Muscle of back (tissue), 11 donors: ENCODE data around the gene NAPG. TPM values are rescaled to one million over a fixed set of nuclear protein-coding genes. Genes with fewer than 3 reads are reported as not detected.
"Not testable (repeated sequence)": the region's sequence is repeated elsewhere in the genome, so short reads cannot be mapped to it uniquely, and the experiment has no call there.

ENCODE experiments used
- DNase-seq, 3 donors: peaks; one replicate each; pipeline versions ENCODE4 v3.0.0 to v3.0.0-alpha.2; 2013
- polyA plus RNA-seq, 10 donors: library from polyadenylated mRNA; unstranded; fragments of 120-200 nt; gene quantifications; one replicate each; pipeline ENCODE4 v1.2.1, GENCODE V29; 2013; ENCODE audit not compliant: insufficient read length in 10 of 10

The NAPG gene
- polyA plus RNA-seq, 10 donors = 12.5 to 25.1 (median 16.9) TPM

DNA sequence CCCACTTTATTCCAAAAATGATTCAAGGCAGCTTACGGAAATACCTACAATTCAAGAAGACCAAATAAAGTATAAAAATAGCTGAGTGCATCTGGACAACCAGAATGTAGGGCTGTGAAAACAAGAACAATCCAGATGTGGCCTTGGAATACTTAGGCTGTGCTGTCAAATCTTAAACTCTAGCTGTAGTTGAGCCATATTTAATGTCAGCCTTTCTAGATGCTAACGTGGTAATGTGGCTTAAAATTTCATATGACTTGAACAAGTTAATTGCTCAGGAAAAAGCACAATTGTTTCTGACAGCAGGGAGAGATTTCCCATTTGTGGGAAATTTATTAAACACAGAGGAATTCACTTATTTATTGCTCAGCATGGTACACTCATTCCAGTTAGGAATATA lies 14.6 kb upstream of the NAPG start:
- DNase-seq = peak in 1 of 3 donors; percentile 40

DNA sequence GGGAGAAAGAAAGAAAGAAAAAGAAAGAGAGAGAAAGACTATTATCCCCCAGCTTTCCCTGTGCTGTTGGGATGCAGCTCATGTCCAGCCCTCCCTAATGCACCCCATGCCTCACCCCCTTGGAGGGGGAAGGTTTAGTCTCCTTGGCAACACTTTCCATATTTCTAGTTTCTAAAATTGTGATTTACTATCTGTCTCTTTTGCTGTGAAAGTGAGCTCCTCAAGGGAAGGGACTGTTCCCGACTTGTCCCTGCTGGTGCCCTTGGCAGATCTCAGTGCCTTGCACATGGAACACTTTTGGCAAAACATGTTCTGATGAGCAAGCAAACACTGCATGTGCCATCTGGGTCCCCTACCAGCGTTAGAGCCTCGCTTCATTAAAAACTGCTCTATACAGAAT lies 11.7 kb upstream of the NAPG start:
- peak in 1 of 3 donors; percentile 41 for DNase-seq

DNA sequence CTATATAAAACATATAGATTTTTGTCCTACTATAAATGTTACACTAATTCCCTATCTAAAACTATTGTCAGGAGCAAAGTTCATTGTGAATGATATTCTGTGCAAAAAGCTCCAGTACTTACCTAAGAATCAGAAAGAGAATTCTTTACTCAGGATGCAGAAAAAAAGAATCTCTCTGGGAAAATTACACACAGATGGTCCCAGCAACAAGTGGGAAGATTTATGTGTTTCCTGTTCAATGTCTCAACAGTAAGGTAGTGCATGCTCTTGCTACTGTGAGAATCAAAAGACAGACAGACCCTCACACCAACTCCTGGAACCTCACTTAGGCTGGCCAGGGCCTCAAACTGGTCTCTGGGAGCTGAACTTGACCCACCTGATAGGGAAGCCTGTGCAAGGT lies 11.2 kb upstream of the NAPG start:
- DNase-seq = no peak

DNA sequence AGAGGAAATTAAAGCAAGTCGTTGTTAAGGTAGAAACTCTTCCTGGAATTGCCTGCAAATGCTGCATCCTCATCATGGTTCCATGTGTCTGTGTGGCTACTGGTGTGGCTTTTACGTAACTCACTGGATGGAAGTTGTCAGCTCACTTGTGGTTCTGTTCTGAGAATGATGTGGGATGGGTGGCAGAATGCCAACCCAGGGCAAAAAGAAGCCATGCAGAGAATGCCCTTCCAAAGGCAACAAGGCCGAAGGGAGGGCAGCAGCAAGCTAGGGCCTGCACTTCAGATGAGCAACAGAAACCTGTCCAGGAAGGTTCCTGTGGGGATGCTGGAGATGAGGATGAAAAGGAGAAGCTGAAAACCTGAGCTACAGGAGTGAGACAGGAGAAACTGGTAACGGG lies 10.4 kb upstream of the NAPG start:
- DNase-seq = no peak

DNA sequence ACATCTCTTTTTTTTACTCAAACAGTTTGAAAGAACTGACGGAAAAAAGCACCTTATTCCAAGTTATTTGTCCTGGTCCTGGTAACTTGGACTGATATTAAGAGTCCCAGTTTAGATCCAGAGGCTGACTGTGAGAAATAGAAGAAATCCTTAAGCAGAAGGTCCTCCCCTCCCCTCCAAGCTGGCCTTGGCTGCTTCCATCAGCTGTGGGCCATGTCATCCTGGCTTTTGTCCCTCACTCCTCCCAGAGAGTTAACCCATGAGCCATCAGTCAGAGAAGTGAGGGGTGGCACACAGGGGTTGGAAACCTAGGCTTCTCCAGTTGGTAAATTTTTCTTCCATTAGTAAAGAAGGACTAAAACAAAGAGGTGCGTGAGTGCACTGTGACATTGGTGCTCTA lies 9.7 kb upstream of the NAPG start:
- DNase-seq = peak in 1 of 3 donors; percentile 30

DNA sequence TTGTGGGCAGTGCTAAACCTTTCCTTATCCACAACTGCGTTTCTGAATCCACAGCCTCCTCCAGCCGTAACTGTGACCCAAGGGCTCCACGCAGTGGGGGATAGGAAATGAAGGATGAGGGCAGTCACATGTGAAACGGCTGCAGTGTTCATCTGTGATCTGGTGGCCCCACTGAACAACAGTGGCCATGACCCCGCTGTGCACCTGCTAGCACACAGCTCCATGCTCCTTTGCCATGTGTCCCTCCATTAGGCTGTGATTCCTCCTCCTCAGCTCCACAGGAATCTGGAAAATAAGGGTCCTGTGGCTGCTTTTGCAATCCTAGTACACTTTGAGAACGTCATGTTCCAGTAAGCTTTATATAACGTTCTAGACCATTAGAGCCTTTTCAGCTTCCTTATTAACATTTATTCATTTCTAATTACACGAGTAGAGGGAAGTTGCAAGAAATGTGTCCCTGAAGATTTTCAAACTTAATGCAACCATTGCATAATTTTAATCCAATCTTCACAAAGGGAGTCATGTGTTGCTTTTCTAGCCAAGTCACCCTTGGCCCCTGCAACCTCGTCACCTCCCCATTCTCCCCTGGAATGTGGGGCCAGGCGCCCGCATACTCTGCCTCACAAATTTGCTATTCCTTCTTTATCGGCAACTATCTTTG lies 7.1 kb upstream of the NAPG start:
- DNase-seq = peak; percentile 54 to 83 (median 68)

DNA sequence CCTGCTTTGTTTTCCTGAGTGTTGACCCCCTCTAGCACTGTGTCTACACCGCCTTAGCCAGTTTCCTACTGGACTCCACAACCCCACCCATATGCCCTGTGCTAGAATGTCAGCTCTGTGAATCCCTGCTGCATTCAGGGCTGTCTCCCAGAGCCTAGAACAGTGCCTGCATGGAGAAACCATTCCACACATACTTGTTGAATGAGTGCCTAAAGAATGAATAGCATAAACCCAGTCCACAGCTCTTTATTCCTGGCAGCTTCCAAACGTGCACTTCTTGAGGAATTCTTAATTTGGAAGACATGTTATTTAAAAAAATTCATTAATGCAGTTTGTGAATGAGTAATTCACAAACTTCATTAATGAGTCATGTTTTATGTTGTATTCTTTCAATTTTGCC lies 6.5 kb upstream of the NAPG start:
- DNase-seq = no peak

DNA sequence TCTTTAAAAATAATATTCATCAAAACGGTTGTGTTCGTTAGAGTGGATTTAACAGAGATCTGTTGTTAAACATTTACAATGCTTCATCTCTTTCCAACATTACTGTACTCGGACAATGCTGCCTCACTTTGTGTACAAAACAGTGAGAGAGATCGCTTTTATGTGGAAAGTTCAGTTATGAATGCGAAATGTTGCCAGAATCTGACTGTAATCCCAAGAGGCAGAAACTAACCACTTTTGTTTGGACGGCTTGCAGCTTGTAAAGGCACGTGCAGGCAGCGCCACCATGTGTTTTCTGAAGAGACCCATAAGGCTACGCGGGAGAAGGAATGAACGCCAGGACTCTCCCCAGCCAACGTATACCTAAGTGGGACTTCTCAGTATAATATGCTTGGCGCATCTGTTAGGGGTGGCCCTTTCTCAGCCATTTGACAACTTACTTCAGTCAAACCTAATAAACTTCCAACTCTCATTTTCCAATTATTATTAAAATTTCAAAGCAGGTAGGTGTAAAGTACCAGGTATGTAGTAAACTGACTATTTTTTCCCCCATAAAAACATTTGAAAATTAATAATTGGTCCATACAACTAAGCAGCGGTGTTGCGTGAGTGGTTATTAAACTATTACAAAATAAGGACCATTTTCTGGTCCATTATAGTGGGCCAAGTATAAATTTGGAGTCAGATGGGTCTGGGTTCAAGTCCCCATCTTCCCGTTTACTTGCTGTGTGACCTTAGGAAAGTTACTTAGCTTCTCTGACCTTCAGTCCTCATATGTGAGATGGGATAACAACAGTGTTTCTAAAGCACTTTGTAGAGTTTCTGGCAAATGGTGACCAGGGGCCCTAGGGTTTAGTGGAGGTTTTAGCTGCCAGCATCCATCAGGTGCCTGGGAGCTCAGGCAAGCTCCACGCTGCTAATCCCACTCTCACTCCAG lies 5.6 kb upstream of the NAPG start:
- peak; percentile 92 to 96 (median 93) for DNase-seq

DNA sequence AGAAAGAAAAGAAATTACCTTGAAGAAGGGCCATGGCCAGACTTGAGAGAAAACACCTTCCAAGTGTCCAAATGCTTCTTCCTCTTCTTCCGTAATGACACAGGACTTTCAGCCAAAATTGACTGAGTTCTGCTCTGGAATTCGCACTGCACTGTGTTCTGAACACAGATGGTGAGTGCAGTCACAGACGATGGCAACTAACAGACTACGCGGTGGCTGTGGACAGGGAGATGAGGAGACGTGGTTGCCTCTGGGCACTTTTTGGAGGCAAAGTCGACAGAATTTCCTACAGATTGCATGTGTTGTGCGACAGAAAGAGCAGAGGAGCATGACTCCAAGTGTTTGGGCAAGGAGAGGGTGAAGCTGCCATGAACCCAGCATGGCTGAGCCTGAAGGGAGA lies 4.3 kb upstream of the NAPG start:
- DNase-seq = no peak

DNA sequence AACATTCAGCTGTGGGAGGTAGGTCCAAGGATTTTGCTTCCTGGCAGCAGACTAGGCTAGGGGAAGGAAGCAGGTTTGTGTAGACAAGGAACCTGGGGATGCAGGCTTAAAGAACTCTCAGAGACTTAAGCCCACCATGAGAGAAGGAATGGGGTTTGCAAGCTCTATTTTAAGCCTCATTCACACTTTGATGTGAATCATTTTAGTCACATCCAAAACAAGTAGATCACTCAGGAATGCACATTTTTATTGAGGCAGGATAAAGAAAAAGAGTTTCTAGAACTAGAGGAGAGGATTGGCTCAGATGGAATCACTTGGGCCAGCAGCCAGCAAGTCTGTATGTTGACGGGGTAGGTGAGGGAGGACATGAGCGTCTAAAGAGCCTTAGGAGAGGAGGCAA lies 3.3 kb upstream of the NAPG start:
- DNase-seq = no peak

DNA sequence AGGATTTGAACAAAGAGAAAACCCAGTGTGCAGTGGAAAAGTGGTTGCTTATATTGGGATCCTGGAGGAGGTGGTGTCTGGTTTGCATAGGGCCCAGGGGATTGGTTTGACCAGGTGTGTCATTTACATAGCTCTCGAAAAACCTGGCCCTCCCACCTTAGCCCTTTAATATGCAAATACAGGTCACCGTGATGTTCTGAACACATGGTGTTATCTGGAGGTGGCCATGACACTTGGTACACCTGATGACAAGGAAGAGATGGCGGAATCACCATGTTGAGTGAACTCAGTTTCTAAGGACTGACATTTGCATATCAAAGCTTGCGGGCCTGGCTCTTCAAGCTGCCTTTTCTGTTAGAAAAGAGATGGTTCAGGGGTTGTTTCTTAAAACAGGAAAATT lies 2.3 kb upstream of the NAPG start:
- no peak for DNase-seq

DNA sequence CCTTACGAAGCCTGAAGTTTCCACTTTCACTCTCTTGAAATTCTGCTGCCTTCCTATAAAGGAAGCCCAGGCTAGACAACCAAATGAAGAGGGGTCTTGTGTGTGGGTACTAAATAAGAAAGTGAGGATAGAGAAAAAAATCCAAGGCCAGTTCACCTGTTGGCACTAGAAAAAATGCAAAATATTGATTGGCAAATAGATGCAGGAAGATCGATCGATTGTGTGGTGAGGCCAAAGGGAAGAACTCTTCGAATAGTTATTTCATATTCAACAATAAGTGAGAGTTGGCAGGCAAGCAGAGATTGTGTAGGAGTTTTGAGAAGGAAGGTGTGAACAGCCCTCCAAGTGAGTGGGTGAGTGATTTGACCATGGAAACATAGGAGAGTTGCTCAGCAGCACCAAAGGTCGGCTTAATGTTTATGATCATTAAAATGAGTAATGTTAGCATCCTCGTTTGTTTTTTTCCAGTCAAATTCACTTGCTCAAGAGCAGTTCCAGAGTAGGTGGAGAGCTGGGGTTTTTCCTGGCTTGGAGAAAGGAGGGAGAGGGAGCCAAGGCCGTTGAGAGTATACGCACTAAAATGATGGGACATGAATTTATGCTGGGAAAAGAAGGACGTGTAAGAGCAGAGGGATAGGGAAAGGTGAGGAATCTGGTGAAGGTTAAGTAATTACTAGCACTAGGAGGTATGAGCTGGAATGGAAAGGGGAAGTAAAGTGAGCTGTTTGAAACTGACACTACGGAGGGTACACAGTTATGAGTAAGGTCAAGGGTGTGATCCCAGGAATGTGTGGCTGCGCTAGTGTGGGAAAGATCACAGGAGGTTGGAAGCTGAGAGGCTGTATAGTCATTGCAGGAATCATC lies 1.1 kb upstream of the NAPG start:
- peak in 1 of 3 donors; percentile 25 for DNase-seq

DNA sequence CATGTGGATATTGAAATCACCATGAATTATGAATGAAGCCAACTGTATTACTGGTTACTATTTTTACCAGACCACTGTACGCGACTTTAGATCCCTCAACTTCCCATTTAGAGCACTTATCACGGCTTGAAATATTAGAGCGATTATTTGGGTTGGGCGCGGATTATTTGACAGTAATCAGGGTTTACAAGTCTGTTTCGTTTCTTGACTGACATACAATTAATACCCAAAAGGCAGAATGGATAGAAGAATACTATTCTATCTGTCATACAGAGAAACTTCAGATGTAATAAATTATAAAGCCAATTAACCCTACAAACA lies 496 bp upstream of the NAPG start:
- DNase-seq = peak in 1 of 3 donors; percentile 34

DNA sequence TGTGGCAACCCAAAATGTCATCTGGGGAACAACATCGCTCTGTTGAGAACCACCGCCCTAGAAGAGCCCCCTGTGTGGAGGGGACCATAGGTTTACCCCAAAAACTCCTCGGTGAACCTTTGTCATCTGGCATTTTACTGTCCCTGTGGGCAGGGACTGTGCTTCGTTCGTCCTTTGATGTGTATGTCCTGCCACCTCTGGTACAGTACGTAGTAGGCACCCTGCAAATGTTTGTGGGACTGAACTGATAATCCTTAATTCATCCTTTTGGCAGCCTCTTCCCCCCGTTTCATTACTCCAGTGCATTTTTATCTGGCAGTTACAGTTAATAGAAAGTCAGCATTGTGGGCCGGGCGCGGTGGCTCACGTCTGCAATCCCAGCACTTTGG lies 728 bp downstream of the NAPG start:
- no peak for DNase-seq

DNA sequence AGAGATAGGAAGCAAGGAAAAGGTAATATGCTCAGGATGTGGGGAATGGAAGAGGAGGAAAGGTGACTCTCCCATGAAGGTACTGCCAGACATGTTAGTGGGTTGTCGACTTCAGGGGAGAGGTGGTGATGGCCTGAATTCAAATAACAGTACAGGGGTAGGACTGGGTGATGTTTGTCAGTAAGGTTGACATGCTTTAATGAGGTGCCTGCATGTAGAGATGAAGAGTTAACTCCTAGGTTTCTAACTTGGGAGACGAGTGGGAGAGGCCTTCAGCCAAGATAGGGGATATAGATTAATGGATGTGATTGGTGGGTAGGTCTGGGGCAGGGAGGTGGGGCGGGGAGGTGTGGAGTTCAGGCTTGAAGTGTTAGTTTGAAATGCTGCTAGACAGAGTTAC lies 2.6 kb downstream of the NAPG start:
- DNase-seq = no peak

DNA sequence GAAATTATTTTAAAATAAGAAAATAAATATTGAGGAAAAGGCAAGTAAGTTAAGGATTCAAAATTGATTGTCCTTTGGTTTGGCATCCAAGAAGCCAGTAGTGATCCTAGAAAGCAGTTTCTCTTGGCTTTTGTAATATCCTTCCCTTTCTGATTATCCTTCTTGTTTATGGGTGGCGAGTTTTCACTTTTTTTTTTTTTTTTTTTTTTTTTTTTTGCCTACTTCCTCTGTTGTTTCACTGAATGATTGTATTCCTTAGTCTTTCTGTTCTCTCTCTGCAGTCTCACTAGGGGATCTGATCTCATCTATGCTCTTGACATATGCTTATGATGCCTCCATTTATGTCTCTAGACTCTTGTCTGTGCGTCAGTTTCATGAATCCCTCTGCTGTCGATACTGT lies 4.2 kb downstream of the NAPG start:
- no peak for DNase-seq

DNA sequence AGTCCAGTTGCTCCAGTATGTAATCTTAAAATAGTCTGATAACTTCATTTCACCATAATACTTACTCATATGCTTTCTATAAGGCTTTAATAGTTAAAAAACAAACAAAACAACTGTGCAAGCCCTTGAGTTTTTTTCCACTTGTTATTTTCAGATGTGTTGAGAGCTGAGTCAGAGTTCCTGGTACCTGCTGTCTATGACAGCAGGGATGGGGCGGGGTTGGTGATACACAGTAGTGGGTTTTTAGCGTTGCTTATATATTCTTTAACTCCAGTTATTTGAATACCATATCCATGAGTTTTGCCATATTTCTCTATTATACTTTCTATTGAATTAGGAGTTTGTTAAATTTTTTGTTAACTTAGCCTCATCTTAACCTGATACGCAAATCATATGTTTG lies 5.0 kb downstream of the NAPG start:
- no peak for DNase-seq

DNA sequence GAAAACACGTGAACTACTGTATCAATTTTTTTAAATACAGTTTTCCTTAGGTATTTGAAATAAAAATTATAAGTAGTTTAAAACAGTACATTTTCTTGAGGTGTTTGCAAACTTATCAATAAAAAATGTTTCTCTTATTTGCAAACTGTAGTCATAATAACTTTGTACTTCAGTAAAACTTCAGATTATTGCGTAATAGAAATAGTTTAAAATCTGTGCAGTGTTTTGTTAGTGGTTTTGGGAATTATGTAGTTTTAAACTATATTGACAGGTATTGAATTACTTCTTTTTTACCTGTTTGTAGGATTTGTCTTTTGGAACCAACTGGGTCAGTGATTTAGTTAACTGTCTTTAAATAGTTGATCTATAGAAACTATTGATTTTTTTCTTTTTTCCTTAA lies 7.3 kb downstream of the NAPG start:
- no peak for DNase-seq

DNA sequence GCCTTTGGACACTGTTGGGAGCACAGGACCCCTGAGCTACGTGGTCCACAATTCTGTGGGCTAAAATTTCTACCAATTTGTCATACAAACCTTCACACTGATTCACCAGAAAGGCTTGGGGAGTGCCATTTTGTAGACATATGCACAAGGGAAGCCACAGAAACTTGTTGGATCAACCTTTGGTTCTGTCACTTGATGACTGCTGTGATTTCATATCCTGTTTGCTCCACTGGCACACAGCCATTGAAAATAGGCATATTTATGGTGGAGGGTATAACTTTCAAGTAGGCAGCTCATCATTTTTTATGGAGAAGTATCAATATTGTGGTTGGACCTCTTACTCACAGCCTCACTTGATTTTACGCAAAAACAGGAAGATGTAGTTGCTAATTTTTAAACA lies 10.5 kb downstream of the NAPG start:
- no peak for DNase-seq

DNA sequence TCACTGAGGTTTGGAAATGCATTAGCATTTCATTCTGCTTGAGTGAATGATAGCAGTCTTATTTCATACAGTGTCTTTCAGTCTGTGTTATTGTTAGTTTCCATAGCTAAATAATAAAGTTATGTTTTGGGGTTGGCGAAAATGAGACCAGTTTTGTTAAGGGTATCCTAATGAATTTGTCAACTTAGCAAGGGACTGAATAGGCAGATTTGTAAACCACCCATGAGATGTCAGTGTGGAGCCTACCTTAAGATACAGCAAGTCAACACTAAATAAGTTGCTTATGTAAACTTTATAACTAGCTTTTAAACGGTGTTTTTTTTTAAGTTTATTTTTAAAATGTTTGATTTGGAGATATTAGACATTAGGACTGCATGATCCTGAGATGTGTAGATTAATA lies 11.9 kb downstream of the NAPG start:
- no peak for DNase-seq

DNA sequence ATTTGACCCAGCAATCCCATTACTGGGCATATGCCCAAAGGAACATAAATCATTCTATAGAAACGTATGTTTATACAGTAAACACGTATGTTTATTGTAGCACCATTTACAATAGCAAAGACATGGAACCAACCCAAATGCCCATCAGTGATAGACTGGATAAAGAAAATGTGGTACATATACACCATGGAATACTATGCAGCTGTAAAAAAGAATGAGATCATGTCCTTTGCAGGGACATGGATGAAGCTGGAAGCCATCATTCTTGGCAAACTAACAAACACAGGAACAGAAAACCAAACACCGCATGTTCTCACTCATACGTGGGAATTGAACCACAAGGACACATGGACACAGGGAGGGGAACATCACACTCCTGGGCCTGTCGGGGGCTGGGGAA lies 13.3 kb downstream of the NAPG start:
- DNase-seq = not testable (repeated sequence)

DNA sequence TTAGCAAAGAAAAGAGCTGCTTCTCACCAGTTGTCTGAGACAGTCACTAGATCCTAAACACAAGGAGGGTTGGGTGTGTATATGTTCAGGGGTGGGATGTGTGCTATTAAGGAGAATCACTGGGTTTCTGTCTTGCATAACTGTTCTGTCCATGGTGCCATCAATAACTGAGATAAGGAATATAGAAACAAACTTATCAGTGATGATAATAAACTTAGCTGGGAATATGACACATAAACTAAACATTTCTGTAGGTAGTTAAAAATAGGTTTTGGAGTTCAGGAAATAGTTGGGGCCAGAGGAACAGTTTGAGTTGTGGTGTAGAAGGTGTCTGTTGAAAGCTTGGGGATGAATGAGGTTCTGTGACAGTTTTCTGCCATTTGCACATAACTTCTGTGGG lies 17.4 kb downstream of the NAPG start:
- no peak for DNase-seq
